PC-9 (cell line): ENCODE results near the gene MYLK3. TPM values are rescaled to one million over a fixed set of nuclear protein-coding genes. Genes with fewer than 3 reads are reported as not detected.

Source experiments
- BruUV-seq: library from RNA; stranded (reverse); fragments of 400-500 nt; replicated peaks from 2 replicates; lab custom pipeline; 2021; lab: Mats Ljungman, UMichigan
- CTCF ChIA-PET: fragments of 300-600 bp; sonication (Branson Sonifier 250); formaldehyde crosslinking; loops from one replicate; lab custom pipeline; 2022; ENCODE audit warnings: antibody characterized with exemption; lab: Charles Lee
- POLR2A ChIA-PET: fragments of 300-600 bp; sonication (Branson Sonifier 250); formaldehyde crosslinking; loops from one replicate; lab custom pipeline; 2022; ENCODE audit warnings: antibody characterized with exemption; ENCODE audit not compliant: unreplicated experiment; lab: Charles Lee
- DNase-seq, 2 experiments: peaks; one replicate each; pipeline versions ENCODE4 v3.0.0 to v3.0.0-alpha.2; 2015 to 2022; ENCODE audit warnings: mixed read lengths in 1 of 2
- H2AFZ ChIP-seq: fragments of 200-600 bp; sonication (generic); 2 replicates; pipeline ENCODE4 v1.8.1; 2017; ENCODE audit warnings: antibody characterized with exemption
- H3F3A ChIP-seq: fragments of 200-600 bp; sonication (generic); 2 replicates; pipeline ENCODE4 v1.8.1; 2017; ENCODE audit warnings: antibody characterized with exemption, mild to moderate bottlenecking, low read depth; ENCODE audit not compliant: insufficient read depth
- H3K27ac ChIP-seq: fragments of 200-600 bp; sonication (generic); 2 replicates; pipeline ENCODE4 v1.6.1; 2016; ENCODE audit warnings: mixed run types
- H3K27me3 ChIP-seq: fragments of 200-600 bp; sonication (generic); 2 replicates; pipeline ENCODE4 v1.6.1; 2016; ENCODE audit warnings: low read depth, mixed run types; ENCODE audit not compliant: insufficient read depth
- H3K36me3 ChIP-seq: fragments of 200-600 bp; sonication (generic); 2 replicates; pipeline ENCODE4 v1.6.1; 2016; ENCODE audit warnings: low read depth, mixed run types
- H3K4me1 ChIP-seq: fragments of 200-600 bp; sonication (generic); replicated peaks from 2 replicates; pipeline ENCODE4 v1.6.1; 2016; ENCODE audit warnings: mixed run types; ENCODE audit not compliant: insufficient read depth
- H3K4me2 ChIP-seq: fragments of 200-600 bp; sonication (generic); 2 replicates; pipeline ENCODE4 v1.6.1; 2017; ENCODE audit warnings: mixed run types
- H3K4me3 ChIP-seq: fragments of 200-600 bp; sonication (generic); 2 replicates; pipeline ENCODE4 v1.6.1; 2016; ENCODE audit warnings: mixed run types
- H3K79me2 ChIP-seq: fragments of 200-600 bp; sonication (generic); 2 replicates; pipeline ENCODE4 v1.6.1; 2017; ENCODE audit warnings: low read depth, mixed run types
- H3K9me2 ChIP-seq: fragments of 200-600 bp; sonication (generic); 2 replicates; pipeline ENCODE4 v1.8.1; 2017; ENCODE audit warnings: mild to moderate bottlenecking; ENCODE audit not compliant: insufficient read depth
- H3K9me3 ChIP-seq: fragments of 200-600 bp; sonication (generic); 2 replicates; pipeline ENCODE4 v1.8.1; 2016; ENCODE audit warnings: low read depth; ENCODE audit not compliant: insufficient read depth
- H4K20me1 ChIP-seq: fragments of 200-600 bp; sonication (generic); 2 replicates; pipeline ENCODE4 v1.8.1; 2017; ENCODE audit not compliant: insufficient read depth
- EZH2 ChIP-seq: fragments of 200-600 bp; sonication (generic); IDR thresholded peaks from 2 replicates; pipeline ENCODE4 v1.8.0; 2017; ENCODE audit warnings: antibody characterized with exemption, low read depth
- intact Hi-C: fragments of 100-400 bp; cut with micrococcal nuclease; formaldehyde crosslinking; loops from one replicate; pipeline ENCODE4 v1.10.0; 2022; ENCODE audit not compliant: unreplicated experiment
- total RNA-seq: library from RNA; stranded (reverse); gene quantifications from 2 replicates; pipeline ENCODE4 v1.2.3, GENCODE V29; 2021
- TF ChIP-seq, protein P1 (sequence below): fragments of 200-600 bp; sonication (generic); conservative IDR thresholded peaks from 2 replicates; pipeline ENCODE4 v1.6.1; 2017; ENCODE audit warnings: mixed run types, antibody characterized with exemption, mild to moderate bottlenecking, moderate library complexity

MYLK3 gene
- total RNA-seq, 1 experiment from 2014 or later: 0.68 TPM

- Histone ChIP-seq H3K4me3 (no peak overlapping the region), H2AFZ (no peak overlapping the region), H3K27ac (no peak overlapping the region), H3F3A (no peaks in the 10 kb centered on the region), H4K20me1 (no peaks in the 10 kb centered on the region), H3K79me2 (no peaks in the 10 kb centered on the region), H3K36me3 (no peaks in the 10 kb centered on the region), H3K4me2 (no peak overlapping the region), H3K9me2 (0 out of 2 replicates have a peak, but pooled peaks cover 4% of the 10 kb centered on the region), H3K27me3 (no peaks in the 10 kb centered on the region), H3K9me3 (no peaks in the 10 kb centered on the region), H3K4me1 (no peaks in the 10 kb centered on the region)
- intact Hi-C loops: no loop called here
- CTCF ChIA-PET: no interaction called here
- BruUV-seq: no TSS peak
- DNase-seq: no peak
- POLR2A ChIA-PET: no interaction called here
- TF ChIP-seq, protein P1, sequence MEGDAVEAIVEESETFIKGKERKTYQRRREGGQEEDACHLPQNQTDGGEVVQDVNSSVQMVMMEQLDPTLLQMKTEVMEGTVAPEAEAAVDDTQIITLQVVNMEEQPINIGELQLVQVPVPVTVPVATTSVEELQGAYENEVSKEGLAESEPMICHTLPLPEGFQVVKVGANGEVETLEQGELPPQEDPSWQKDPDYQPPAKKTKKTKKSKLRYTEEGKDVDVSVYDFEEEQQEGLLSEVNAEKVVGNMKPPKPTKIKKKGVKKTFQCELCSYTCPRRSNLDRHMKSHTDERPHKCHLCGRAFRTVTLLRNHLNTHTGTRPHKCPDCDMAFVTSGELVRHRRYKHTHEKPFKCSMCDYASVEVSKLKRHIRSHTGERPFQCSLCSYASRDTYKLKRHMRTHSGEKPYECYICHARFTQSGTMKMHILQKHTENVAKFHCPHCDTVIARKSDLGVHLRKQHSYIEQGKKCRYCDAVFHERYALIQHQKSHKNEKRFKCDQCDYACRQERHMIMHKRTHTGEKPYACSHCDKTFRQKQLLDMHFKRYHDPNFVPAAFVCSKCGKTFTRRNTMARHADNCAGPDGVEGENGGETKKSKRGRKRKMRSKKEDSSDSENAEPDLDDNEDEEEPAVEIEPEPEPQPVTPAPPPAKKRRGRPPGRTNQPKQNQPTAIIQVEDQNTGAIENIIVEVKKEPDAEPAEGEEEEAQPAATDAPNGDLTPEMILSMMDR: no peak
- TF ChIP-seq EZH2: no peak
Measured at GRCh38 chr16:46782320-46782719, 34.2 kb upstream of the MYLK3 start.

DNA sequence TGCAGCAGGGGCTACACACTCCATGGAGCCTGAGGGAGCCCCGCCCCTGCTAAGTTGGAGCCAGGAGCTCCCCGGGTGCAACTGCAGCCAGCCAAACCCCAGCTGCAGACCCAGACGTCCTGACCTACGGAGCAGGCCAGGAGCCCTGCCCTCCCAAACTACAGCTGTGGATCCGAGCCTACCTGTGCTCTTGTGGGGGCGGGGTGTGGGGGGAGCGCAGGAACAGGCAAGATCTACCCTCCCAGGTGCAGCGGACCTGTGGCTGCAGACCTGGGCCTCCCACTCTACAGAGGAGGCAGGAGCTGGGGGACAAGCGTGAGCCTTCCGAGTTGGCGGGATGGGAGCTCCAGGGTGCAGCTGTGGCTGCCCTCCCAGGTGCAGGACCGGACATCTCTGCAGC lies 29.7 kb upstream of the MYLK3 start:
- Histone ChIP-seq H2AFZ (no peak overlapping the region), H3K9me3 (no peaks in the 10 kb centered on the region), H3K27me3 (no peaks in the 10 kb centered on the region), H3K4me3 (no peak overlapping the region), H3F3A (no peaks in the 10 kb centered on the region), H3K4me1 (no peaks in the 10 kb centered on the region), H3K4me2 (no peak overlapping the region), H3K27ac (no peak overlapping the region), H4K20me1 (no peaks in the 10 kb centered on the region), H3K79me2 (no peaks in the 10 kb centered on the region), H3K36me3 (no peaks in the 10 kb centered on the region), H3K9me2 (no peaks in the 10 kb centered on the region)
- ChIA-PET POLR2A (no interaction called here), CTCF (interaction anchor here (0.7 kb wide), 1 partner anchor 105 kb away, joined by 3 read pairs; no protein-coding TSS in a partner anchor)
- no TSS peak for BruUV-seq
- TF ChIP-seq, protein P1: no peak
- no peak for TF ChIP-seq EZH2
- DNase-seq: no peak
- intact Hi-C loops: no loop called here

DNA sequence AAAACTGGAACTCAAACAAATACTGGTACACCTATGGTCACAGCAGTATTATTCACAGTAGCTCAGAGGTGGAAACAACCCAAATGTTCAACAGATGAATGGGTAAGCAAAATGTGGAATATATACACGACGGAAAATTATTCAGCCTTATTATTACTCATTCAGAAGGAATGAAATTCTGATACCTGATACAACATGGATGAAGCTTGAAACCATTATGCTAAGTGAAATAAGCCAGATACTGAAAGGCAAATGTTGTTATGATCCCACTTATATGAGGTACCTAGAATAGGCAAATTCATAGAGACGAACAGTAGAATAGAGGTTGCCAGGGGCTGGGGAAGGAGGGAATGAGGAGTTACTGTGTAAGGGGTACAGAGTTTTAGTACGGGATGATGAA lies 27.1 kb upstream of the MYLK3 start:
- no peak for DNase-seq
- H3K27me3 ChIP-seq: no peaks in the 10 kb centered on the region
- H3F3A ChIP-seq: no peaks in the 10 kb centered on the region
- peaks cover 3% of the 10 kb centered on the region; the same call in 1 of the 2 replicates for H3K4me1 ChIP-seq
- H3K36me3 ChIP-seq: no peaks in the 10 kb centered on the region
- intact Hi-C loops: no loop called here
- H3K27ac ChIP-seq: no peak overlapping the region
- H3K4me2 ChIP-seq: no peak overlapping the region
- ChIA-PET CTCF (no interaction called here), POLR2A (no interaction called here)
- no peak overlapping the region; the same call in 1 of the 2 replicates for H2AFZ ChIP-seq
- H3K79me2 ChIP-seq: no peaks in the 10 kb centered on the region
- H3K4me3 ChIP-seq: no peak overlapping the region
- no peaks in the 10 kb centered on the region for H3K9me3 ChIP-seq
- TF ChIP-seq, protein P1: no peak
- BruUV-seq: no TSS peak
- no peaks in the 10 kb centered on the region for H4K20me1 ChIP-seq
- no peaks in the 10 kb centered on the region for H3K9me2 ChIP-seq
